Frontal cortex (tissue), 4 donors: ENCODE measurements around the gene SCN2B. TPM values are rescaled to one million over a fixed set of nuclear protein-coding genes. Genes with fewer than 3 reads are reported as not detected.

Experiments used
- DNase-seq, 2 donors: peaks; one replicate each; pipeline ENCODE4 v3.0.0; 2012; ENCODE audit warnings: low spot score in 2 of 2
- FAIRE-seq: peaks from 2 replicates; lab custom pipeline; 2012; peaks lifted over from hg19 to GRCh38; lab: Jason Lieb, UNC
- total RNA-seq: library from RNA; depleted of rRNA; stranded (reverse); fragments of >200 nt; gene quantifications from one replicate; pipeline ENCODE4 v1.2.3, GENCODE V29; 2014
- donor health status: control.
- donor health status: control.
- donor health status: control.

SCN2B gene
- total RNA-seq, 1 donor from 2014 or later: 4.9 TPM

- FAIRE-seq (no peak), DNase-seq (no peak)
Observed at GRCh38 chr11:118139578-118139977, 36.9 kb downstream of the SCN2B start.

- DNase-seq (no peak), FAIRE-seq (no peak)
Observed at GRCh38 chr11:118138839-118139420, 37.5 kb downstream of the SCN2B start.

DNA sequence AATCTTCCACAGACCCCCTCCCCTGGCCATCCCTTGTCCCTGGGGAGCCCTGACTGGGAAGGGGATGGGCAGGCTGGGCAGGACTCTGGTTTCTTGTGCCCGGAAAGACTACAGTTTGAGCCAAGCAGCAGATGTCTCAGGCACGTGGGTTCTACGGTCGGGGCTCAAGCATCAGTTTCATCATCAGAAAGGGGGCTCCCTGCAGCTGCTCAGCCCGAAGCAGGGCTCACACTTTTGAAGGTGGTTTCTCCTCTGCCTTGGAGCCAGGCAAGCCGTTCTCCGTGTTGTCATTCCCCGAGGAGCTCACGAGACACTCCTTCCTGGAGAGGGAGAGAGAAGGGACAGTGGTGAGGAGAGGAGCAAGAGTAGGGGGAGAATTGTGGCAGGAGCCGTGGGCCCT is 39.6 kb downstream of the SCN2B start:
- DNase-seq (no peak), FAIRE-seq (no peak)

GRCh38 chr11:118136341-118136740 is 40.1 kb downstream of the SCN2B start:
- DNase-seq (no peak), FAIRE-seq (no peak)

DNA sequence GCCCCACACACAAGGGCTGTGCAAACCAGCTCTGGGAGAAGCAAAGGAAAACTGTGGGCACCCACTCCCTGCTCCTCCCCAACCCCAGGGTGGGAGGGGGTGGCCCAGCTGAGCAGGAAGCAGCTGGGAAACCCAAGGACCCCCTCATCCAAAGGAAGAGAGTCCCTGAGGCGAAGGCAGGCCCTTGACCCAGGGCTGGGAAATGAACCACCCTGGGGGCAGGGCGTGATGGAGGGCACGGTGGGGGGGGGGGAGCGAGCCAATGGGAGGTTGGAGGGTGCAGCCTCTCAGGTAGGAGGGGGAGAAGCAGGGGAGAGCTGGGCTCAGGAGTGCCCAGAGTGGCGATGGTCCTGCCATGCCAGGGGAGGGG is 40.7 kb downstream of the SCN2B start:
- no peak for FAIRE-seq
- no peak for DNase-seq

DNA sequence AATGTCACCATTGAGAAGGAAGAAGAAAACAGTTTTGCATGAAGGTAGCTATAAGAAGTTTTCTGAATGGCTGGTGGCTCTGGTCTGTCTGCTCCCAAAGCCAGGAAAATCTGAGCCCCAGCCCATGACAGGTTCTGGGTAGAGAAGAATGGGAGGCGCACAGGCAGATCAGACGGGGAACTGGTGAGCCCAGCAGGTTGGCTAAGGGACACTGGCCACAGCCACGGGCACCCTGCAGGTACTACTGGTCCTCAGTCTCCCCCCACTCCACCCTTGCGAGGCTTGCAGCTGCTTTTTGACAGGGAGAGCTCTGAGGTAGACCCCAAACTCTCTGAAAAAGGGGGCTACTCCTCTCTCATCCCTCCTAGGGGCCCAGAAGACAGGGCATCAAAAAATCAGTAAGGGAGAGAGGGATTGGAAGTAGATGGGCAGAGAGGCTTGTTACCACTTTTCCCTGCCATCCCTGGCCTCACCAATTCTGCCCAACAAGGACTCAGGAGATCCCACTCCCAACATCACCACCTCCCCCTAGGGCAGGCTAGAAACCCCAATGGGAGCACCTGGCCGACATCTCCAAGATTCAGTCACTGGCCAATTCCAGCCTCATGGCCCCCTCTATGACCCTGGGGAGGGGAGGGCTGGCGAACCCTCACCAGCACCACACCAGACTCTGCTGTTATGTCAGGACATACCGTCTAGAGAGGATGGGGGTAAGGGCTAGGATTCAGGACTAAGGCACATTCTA is 41.2 kb downstream of the SCN2B start:
- FAIRE-seq (no peak), DNase-seq (no peak)

DNA sequence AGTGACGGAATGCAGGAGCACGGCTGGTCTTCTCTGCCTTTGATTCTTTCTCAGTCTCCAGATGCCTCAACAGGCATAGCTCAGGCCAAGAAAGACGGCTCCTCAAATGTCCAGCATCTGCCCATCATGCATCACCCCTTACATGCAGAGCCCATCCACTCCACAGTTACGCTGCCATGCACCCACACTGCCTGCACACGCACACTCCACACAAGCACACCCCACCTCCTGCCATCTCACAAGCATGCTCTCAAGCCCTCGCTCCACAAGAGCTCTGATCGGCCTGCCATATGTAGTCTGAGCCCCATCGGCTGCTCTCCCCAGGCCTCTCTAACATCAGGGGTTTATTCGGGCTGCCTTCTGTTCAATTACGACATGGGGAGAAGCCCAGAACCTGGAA is 42.6 kb downstream of the SCN2B start:
- FAIRE-seq: no peak
- DNase-seq: no peak

DNA sequence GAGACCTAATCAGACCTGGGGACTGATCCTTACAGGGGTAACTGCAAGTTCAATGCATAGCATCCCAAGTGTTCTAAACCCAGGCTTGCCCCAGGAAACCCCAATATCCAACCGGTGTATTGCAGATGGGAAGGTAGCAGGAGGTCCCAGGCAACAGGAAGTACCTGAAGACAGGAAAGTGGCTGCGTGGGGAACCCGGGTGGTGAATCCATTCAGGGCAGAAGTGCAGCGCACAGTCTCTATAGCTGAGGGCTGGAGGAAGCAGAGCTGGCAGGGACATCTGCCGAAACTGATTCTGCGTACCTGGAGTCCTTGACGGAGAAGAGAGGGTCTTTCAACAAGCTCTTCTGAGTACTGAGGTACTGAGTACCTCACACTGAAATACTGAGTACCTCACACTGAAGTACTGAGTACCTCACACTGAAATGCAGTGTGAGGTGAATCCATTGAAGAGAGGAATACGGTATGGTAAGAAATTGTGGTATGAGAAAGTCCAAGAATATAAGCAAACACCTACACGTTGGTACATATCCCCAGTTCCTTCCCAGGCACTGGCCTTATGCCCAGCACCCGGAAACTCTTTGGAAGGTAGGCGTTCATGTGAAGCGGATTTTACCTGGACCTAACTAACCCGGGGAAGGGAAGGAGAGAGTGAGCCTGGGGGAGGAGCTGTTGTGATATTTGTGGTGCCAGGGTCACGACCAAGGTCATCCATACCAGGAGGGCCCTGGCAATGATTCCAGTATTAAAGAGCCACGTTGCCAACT is 43.9 kb downstream of the SCN2B start:
- DNase-seq (no peak), FAIRE-seq (no peak)

DNA sequence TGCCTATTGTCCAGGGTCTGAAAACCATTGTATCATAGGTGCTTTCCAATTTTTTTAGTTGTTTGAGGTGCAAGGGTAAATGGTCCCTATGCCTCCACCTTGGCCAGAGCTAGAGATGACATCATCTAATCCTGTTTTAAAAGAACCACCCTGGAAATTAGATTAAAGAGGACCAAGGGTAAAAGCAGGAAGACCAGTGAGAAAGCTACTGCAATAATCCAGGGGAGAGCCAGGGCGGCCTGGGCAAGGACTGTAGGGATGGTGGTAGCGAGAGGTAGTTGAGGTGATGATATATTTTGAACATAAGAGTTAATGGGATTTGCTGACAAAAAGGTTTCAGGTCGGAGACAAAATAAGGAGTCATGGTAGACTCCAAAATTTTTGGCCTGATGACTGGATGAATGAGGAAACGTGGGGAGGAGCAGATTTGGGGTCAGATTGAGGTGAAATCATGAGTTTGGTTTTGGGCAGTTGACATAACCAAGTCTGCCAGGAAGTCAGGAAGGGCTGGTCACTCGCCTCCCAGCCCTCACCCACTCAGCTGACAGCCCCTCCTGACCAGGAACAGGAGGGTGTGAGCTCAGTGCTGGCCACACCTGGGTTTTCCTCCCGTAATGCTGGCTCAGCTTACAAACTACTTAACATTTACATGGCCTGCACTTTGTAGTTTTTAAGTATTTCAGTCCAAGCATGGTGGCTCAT is 46.8 kb downstream of the SCN2B start:
- FAIRE-seq (no peak), DNase-seq (no peak)

DNA sequence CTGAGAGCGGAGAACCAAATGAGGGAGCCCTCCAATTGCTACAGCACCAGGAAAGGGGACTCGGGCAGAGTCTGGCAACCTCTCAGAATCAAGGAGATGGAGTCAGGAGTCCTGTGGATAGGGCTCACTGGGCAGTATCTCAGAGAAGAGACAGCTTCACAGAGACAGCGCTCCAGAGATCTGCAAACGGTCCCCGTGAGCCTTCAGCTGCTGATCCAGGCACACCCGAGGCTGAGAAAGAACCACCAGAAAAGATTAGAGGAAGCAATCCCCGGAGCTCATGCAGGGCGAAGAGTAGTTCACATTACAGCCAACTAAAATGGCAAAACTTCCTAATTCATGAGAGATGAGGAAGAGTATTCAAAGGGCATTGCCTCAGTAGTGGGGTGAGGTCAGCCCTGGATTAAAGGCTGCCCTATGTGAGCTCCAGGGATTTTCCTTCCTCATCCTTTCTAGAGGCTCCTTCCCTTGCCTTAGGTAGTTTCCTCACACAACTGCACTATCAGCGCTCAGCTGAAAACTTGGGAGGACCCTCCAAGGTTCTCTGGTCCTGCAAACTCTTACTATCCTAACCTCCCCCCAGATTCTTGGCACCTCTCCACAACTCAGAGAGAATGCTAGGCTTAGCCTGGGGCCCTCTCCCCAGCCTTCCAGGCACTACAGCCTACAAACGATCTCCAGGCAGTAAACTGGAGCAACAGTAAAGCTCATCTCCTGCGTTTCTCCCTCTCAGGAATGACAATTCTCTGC is 47.5 kb downstream of the SCN2B start:
- FAIRE-seq: no peak
- no peak for DNase-seq

DNA sequence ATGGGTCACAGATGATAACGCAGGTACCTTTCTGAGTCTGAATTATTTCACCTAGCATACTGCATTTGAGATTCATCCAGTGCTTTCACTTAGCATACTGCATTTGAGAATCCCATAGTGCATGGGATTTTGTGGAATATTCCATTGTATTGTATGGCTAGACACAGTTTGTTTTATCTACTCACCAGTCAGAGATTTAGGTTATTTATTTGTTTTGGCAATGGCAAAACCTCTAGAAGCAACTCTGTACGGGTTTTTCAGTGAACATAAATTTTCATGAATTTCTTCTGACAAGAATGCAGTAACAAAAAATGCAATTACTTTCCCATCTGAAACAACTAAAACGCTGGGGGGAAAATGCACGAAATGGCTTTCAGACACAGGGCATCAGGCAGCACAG is 48.1 kb downstream of the SCN2B start:
- FAIRE-seq (no peak), DNase-seq (no peak)

DNA sequence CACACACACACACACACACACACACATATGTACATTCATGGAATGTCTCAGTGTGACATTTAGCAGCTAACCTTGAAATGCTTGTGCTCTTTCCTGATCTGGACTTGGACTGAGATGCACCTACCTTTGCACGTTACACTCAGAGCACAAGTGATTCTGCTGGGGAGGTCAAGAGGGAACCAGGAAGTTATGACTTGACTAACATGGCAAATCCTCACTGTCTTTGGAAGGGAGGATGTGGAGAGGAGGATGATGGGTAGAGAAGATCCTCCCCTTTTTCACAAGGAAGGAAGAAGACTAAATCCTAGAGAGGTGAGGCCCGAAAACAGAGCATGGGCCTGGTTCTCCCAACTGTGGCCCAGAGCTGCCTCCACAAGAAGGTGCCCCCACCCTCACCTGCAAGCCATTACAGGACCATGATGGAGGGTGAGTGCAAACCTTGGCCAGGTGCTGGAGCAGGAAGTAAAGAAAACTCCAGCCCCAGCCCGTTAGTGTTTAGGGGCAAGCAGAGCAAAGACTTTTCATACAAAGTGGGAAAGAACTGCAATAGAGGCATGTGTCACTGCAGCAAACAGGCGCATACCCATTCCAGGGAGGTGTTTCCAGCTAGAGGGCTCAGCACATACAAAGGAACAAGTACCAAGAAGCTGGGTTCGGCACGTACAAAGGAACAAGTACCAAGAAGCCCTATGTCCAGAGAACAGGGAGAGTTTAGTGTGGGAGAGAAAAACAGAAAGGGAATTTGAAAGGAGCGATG is 50.2 kb downstream of the SCN2B start:
- FAIRE-seq: no peak
- DNase-seq: no peak

- FAIRE-seq (no peak), DNase-seq (no peak)
Observed at GRCh38 chr11:118124929-118125535, 51.4 kb downstream of the SCN2B start.

DNA sequence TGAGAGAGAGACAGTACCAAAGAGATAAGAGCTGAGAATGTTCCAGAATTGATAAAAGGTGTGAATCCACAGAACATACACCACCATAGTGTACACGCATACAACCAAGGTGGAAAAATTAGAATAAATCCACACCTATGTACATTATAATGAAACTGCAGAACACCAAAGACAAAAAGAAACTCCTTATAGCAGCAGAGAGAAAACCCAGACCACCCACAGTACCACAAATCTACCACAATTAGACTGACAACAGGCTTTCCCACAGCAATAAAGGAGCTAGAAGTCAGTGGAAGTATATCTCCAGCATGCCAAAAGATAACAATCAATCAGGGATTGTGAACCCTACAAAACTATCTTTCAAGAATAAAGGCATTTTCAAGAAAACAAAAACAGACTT is 55.6 kb downstream of the SCN2B start:
- DNase-seq (no peak), FAIRE-seq (no peak)

DNA sequence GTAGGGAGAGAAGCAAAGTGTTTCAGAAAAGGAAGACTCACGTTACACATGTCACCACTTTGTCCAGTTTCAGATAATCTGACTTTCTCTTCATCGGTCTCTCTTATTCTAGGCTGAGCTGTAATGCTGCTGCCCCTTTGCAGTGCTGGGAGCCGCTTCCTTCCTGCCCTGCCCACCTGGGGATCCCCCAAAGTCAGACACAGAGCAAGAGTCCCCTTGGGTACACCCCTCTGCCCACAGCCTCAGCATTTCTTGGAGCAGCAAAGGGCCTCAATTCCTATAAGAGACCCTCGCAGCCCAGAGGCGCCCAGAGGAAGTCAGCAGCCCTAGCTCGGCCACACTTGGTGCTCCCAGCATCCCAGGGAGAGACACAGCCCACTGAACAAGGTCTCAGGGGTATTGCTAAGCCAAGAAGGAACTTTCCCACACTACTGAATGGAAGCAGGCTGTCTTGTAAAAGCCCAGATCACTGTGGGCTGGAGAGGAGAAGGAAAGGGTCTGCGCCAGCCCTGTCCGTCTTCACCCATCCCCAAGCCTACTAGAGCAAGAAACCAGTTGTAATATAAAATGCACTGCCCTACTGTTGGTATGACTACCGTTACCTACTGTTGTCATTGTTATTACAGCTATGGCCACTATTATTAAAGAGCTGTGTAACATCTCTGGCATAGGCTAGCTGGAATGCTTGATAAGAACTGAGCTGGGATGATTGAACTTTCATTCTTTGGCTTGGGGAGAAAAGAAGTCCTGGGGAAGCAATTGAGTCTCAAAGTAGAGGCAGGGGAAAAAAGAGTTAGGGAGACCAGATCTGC is 58.4 kb downstream of the SCN2B start:
- FAIRE-seq: no peak
- DNase-seq: no peak

DNA sequence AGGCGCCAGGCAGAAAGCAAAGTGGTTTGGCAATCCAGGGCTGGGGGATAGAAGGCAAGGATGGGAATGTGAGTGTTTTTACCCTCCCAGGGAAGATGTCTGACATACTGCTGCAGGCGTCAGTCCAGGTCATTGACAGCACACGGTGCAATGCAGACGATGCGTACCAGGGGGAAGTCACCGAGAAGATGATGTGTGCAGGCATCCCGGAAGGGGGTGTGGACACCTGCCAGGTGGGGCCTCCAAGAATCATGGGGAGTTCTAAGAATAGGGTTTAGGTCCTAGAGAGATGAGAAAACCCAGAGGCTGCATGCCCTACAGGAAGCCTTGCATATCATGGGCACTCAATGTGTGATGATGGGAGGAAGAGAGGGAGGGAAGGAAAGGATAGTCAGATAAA is 61.4 kb downstream of the SCN2B start:
- DNase-seq: no peak
- FAIRE-seq: no peak

- DNase-seq (no peak), FAIRE-seq (no peak)
Observed at GRCh38 chr11:118114266-118114665, 62.2 kb downstream of the SCN2B start.
